ENCODE data around the gene FHIP1B.

GRCh38 chr11:6210274-6210955 is 24.0 kb downstream of the FHIP1B start:
- TF ChIP-seq ZNF274 (IDR thresholded peaks at IDR 0.05; ENCODE audit: low read depth, low read length) (no peak), YY1 (IDR thresholded peaks at IDR 0.05; ENCODE audit: insufficient read depth, insufficient read length) (no peak), SUZ12 (IDR thresholded peaks at IDR 0.05; ENCODE audit: extremely low read depth, insufficient read depth, insufficient read length) (no peak)
